Stimulated activated naive CD8-positive, alpha-beta T cell treated with anti-CD3 and anti-CD28 coated beads, Interleukin-15, amount 100 ng/mL, for 72 hours (primary cell): Measurements from ENCODE around the gene JAG2.

ENCODE experiments used
- ATAC-seq: fragments of 150-1000 bp; cut with Tn5 transposase; 2 replicates; pipeline ENCODE4 v1.10.0; 2021; ENCODE audit warnings: mild to moderate bottlenecking, moderate library complexity
- DNase-seq, 2 donors: peaks; one replicate each; pipeline ENCODE4 v3.0.0; 2021 to 2022
- H3K27ac Mint-ChIP-seq, 2 donors: one replicate each; pipeline ENCODE4 v1.8.0; 2022; ENCODE audit warnings: mild to moderate bottlenecking in 2 of 2, mixed read lengths in 2 of 2, moderate library complexity in 2 of 2
- H3K27me3 Mint-ChIP-seq: one replicate; pipeline ENCODE4 v1.8.0; 2022; ENCODE audit warnings: mixed read lengths
- H3K4me1 Mint-ChIP-seq: one replicate; pipeline ENCODE4 v1.8.0; 2022; ENCODE audit warnings: mild to moderate bottlenecking, mixed read lengths
- H3K4me3 Mint-ChIP-seq, 2 donors: one replicate each; pipeline ENCODE4 v1.8.0; 2022; ENCODE audit warnings: mild to moderate bottlenecking in 2 of 2, mixed read lengths in 2 of 2, moderate library complexity in 1 of 2
- H3K9me3 Mint-ChIP-seq, 2 donors: one replicate each; pipeline ENCODE4 v1.8.0; 2022; ENCODE audit warnings: mixed read lengths in 2 of 2

Gene JAG2

DNA sequence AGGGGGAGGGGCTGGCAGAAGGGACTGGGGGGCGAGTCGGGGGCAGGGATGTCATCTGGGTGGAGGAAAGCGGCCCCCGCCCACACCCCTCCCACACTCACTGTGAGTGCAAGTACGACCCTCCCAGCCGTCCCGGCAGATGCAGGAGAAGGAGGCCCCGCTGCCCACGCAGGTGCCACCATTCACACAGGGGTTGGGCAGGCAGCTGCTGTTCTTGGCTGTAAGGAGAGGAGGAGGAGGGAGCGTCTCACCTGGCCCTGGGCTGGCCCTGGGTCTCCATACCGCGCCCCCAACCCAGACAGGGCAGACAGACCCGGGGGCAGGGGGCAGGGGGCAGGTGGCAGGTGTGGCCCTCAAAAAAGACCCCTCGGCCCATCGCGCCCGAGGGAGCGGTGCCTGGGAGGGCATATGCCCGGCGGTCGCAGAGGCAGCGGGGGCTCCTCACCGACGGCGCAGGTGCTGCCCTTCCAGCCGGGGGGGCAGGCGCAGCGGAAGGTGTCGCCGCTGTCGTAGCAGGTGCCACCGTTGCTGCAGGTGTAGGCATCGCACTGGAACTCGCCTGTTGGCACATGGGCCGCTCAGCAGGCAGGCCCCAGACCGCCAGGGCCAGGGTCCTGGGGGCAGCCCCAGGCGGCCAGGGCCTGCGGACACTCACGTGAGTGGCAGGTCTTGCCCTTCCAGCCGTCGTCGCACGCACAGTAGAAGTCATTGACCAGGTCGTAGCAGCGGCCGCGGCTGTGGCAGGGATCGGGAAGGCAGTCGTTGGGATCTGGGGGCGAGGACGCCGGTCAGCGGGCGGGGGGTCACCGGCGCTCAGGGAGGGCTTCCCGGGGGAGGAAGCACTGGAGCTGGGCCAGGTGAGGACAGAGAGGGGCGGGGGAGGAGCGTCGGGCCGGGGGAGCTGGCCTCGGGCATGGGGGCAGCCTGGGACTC is 20.6 kb downstream of the JAG2 start:
- Mint-ChIP-seq H3K27ac (no peak overlapping the region), H3K9me3 (no peaks in the 10 kb centered on the region), H3K27me3 (no peaks in the 10 kb centered on the region), H3K4me1 (no peaks in the 10 kb centered on the region), H3K4me3 (no peak overlapping the region)
- DNase-seq (peak in 1 of 2 donors; percentile 4), ATAC-seq (peak; percentile 27)

DNA sequence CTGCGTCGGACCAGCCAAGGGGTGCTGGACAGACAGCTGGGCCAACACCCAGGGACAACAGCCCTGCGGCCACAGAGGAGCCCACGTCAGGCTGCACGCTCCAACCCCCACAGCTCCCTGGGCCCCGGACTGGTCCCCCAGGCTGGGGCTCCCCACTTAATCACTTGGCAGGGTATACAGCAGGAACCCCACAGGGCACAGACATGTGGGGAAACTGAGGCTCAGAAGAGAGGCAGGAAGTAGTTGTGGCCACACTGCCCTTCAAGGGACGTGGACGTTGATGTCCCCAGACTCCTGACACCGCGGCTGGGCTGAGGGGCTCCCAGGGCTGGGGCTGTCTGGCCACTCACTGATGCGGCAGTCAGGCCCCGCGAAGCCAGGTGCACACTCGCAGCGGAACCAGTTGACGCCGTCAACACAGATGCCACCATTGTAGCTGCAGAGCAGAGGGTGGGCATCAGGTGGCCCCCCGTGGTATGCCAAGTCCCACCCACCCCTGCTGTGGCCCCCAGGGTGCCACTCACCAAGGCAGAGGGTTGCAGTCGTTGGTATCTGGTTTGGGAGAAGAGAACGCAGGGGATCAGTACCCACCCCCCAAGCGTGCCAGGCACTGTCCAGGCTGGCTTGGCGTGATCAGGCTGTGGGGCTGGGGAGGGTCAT is 21.5 kb downstream of the JAG2 start:
- ATAC-seq, result no peak
- no peaks in the 10 kb centered on the region for H3K9me3 Mint-ChIP-seq
- no peaks in the 10 kb centered on the region for H3K4me1 Mint-ChIP-seq
- no peak overlapping the region for H3K4me3 Mint-ChIP-seq
- H3K27me3 Mint-ChIP-seq, result no peaks in the 10 kb centered on the region
- peak in 1 of 2 donors; percentile 4 for DNase-seq
- H3K27ac Mint-ChIP-seq, result peak overlapping the region in 1 of 2 donors; percentile 80

DNA sequence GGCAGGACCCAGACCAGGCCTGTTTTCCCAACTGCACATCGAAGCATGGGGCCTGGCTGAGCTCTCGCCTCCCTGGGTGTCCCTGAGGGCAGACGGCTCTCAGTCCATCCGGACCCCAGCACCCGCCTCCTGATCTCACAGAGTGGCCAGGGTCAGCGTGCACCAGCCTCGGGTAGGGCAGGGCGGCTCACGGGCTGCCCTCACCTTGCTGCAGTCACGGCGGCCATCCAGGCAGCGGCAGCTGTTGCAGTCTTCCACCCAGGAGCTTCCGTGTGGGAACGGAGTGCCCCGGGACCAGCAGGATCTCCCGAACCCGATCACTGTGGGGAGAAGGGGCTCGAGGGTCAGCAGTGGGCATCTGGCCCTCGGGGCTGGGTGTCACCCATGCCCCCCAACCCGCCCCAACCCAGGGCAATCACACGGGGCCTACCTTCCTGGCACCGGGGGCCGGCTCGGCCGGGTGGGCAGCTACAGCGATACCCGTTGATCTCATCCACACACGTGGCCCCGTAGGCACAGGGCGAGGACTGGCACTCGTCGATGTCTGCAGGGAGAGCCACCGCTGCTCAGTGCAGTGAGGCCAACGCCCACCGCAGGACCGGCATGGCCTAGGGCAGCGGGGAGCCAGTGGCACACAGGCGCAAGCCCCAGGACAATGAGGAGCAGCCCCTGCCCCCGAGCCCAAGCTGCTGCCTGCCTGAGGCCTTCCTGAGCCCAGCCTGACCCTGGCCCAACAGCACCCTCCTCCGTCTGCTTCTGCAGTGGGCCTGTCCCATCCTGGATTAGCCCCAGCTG is 22.2 kb downstream of the JAG2 start:
- Mint-ChIP-seq H3K27me3 (no peaks in the 10 kb centered on the region), H3K9me3 (peaks cover 3 to 5% of the 10 kb centered on the region in 2 donors), H3K4me3 (no peak overlapping the region), H3K27ac (no peak overlapping the region), H3K4me1 (no peaks in the 10 kb centered on the region)
- ATAC-seq (no peak), DNase-seq (no peak)

DNA sequence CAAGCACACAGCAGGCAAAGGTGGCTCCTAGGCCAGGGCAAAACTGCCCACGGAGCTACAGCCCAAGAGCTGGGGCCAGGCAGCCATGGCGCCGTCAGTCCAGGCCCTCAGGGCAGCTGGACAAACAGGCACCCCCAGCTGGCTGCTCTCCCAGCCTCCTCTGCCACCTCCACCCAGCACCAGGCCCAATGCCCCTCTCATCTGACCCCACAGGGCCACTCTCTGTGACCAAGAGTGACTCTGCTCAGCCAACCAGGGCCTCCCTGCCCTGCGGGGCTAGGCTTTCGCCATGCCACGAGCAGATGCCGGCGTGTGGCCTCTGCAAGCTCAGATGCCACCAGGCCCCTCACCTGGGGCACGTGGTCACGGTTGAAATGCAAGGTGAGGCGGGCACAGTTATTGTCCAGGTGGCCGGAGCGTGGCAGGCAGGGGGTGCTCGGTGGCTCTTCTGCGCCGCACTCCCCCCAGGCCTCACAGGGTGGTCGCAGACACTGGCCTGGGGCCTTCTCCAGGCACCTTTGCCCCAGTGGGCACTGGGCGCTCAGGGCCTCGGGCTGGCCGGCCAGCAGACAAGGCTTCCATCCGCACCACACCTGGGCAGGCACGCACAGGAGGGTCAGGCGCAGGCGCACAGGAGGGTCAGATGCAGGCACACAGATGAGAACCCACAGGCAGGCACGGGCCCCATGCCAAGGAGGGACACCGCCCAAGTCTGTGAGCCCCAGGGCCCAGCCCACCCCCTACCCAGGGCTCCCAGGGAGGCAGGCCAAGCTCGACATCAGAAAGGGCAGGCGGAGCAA is 23.0 kb downstream of the JAG2 start:
- H3K4me3 Mint-ChIP-seq, result no peak overlapping the region
- H3K9me3 Mint-ChIP-seq, result peaks cover 3 to 13% of the 10 kb centered on the region in 2 donors
- no peaks in the 10 kb centered on the region for H3K4me1 Mint-ChIP-seq
- ATAC-seq (no peak), DNase-seq (no peak)
- no peaks in the 10 kb centered on the region for H3K27me3 Mint-ChIP-seq
- no peak overlapping the region for H3K27ac Mint-ChIP-seq

DNA sequence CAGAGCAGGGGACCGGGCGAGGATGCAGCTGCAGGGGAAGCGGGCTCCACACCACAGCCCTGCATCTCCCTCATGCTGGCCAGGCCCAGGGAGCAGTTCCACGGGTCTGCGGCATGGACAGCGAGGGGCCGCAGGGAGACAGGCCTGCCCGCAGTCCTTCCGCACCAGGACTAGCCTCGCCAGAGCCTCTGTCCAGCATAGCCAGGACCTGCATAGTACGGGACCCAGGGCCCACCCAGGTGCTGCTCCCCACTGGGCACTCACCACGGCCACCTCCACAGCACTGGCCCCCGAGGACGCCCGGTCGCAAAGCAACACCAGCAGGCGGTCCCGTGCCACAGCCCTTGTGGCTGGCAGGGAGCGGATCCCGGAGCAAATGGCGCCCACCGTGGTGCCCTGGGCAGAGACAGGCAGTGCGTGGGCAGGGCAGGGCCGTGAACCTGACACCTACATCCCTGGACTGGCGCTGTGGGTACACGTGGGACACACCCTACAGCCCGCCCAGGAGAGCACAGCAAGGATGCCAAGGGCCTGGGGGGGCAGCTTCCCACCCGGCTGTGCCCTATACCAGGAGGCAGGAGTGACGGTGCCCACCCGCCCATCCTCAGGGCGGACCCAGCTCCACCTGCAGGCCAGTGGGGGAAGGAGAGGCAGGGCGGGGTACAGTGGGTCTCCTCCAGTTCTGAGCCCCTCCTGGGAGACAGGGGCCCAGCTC is 23.8 kb downstream of the JAG2 start:
- DNase-seq (no peak), ATAC-seq (no peak)
- Mint-ChIP-seq H3K9me3 (peaks cover 7 to 19% of the 10 kb centered on the region in 2 donors), H3K4me3 (no peak overlapping the region), H3K27me3 (no peaks in the 10 kb centered on the region), H3K4me1 (no peaks in the 10 kb centered on the region), H3K27ac (no peak overlapping the region)

DNA sequence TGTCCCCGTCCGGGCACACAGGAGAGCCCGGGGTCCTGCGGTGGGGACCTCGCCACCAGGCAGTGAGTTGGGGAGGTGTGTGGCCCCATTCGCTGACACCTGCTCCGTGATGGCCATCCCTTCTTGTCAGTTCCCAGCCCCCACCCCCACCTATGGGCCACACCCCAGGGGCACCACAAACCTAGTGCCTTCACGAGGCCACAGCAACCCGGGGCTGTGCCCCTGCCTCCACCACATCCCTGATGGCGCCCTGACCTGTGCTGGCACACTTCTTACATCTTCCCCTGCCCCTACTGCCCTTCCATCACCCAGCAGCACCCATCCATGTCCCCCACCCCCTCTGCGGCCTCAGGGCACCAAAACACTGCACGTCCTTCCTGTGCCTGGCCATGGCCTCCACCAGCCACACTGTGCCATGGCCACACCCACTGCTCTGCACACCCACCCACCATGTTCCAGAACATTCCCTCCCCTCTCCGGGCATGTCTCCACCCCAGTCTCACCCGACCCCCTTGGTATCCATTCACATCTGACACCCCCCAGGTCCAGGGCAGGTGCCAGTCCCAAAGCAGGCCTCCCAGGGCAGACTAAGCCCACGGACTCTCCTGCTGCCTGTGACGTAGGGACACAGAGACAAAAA is 24.4 kb downstream of the JAG2 start:
- ATAC-seq (no peak), DNase-seq (no peak)
- no peak overlapping the region for H3K27ac Mint-ChIP-seq
- H3K9me3 Mint-ChIP-seq, result peaks cover 8 to 22% of the 10 kb centered on the region in 2 donors
- H3K4me3 Mint-ChIP-seq, result no peak overlapping the region
- H3K4me1 Mint-ChIP-seq, result no peaks in the 10 kb centered on the region
- no peaks in the 10 kb centered on the region for H3K27me3 Mint-ChIP-seq

DNA sequence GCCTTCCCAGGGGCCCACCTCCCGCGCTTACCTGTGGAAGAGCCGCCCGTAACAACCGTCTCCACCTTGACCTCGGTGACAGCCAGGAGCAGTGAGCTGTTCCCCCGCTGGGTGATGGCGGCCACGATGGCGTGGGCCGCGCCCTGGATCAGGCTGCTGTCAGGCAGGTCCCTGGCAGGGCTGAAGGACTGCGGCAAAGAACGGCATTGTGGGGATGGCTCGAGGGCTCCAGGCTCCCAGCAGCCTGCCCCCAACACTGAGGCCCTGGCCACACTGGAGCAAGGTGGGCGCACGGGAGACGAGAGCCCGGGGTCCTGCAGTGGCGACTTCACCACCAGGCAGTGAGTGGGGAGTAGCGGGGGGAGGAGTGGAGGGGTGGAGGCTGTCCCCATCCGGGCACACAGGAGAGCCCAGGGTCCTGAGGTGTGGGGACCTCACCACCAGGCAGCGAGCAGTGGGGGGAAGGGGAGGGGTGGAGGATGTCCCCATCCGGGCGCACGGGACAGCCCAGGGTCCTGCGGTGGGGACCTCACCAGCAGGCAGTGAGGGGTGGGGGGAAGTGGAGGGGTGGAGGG is 25.0 kb downstream of the JAG2 start:
- ATAC-seq (peak; percentile 25), DNase-seq (no peak)
- Mint-ChIP-seq H3K27ac (no peak overlapping the region), H3K9me3 (peaks cover 8 to 22% of the 10 kb centered on the region in 2 donors), H3K4me1 (no peaks in the 10 kb centered on the region), H3K4me3 (no peak overlapping the region), H3K27me3 (no peaks in the 10 kb centered on the region)

DNA sequence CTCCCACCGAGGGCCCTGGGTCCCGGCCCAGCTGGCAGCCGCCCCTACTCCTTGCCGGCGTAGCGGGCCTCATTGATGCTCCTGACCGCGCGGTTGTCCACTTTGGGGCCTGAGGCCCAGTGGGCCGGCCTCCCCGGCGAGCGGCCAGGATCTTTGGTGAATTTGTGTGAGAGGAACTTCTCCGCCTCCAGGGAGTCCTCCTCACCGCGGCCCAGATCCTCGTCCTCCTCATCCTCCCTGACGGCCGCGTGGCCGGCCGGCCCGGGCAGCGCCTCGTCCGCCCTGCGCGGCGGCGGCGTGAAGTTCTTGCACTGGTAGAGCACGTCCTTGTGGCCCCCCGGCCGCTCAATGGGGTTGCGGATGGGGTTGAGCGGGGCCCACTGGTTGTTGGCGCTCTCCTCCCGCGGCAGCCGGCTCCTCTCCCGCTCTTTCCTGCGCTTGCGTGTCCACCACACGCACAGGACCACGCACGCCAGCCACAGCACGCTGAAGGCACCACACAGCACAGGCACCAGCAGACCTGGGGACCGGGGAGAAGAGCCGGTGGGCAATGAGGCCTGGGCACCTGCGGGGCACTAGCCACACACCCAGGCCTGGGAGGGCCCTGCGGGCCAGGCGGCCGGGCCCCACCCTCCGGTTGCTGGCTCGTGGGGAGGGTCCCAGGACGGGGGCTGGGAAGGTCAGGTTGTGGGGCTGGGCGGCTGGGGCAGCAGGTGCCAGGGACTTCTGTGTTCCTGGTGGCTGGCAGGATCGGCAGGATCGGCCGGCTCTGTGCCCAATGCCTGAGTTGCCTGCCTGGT is 25.7 kb downstream of the JAG2 start:
- Mint-ChIP-seq H3K4me3 (no peak overlapping the region), H3K4me1 (no peaks in the 10 kb centered on the region), H3K27me3 (no peaks in the 10 kb centered on the region), H3K27ac (no peak overlapping the region), H3K9me3 (peaks cover 8 to 22% of the 10 kb centered on the region in 2 donors)
- DNase-seq (no peak), ATAC-seq (no peak)

DNA sequence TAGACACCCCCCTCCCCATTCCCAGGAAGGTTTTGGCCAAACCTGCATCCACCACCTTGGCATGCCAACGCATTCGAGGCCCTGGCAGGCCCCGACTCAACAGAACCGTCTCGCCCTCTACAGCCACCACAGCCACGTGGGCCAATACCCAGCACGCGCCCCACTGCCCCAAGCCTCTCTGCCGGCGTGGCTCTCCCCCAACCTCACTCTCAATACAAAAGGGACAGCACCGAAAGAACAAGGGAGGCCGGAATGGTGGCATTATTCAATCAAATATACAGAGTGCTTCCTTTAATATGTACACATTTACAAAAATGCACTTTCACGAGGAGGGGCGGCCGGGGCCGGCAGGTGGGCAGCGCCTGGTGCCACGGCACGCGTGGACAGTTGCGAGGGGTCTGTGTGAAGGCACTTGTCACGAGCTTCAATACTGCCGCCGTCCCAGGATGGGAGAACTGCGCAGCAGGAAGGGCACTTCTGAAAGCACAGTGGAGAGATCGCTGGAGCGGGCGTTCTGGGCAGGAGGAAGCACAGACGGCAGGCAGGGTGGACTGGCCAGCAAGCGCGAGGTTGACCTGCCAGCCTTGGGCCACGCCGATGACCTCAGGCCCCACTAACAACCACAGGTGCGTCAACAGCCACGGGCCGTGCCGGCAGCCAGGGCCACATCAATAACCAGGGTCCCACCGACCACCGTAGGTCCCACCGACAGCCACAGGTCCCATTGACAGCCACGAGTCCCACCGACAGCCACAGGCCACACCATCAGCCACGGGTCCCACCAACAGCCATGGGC is 26.9 kb downstream of the JAG2 start:
- no peak for ATAC-seq

DNA sequence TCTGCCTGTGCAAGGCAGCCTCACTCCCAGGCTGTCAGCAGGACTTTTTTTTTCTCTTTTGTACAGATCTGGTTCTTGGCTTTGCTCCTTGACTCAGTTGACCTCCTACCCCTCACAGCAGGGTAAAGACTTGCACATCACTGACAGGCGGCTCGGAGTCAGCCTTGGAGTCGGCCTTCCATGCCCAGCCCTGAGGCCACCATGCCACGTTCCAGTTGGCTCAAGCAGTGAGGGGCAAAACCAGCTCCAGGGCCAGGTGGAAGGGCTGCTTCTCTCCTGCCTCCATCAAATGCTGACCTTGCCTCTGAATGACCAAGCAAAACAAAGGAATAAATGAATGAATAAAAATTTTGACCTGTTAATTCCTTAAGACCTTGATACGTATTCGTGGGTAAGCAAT is 27.6 kb downstream of the JAG2 start:
- DNase-seq, result no peak
- Mint-ChIP-seq H3K9me3 (peaks cover 8 to 22% of the 10 kb centered on the region in 2 donors), H3K4me3 (no peak overlapping the region), H3K4me1 (no peaks in the 10 kb centered on the region), H3K27me3 (no peaks in the 10 kb centered on the region), H3K27ac (no peak overlapping the region)
- no peak for ATAC-seq

More for the DNA sequence above, 26.9 kb downstream of the JAG2 start:
- peaks cover 8 to 22% of the 10 kb centered on the region in 2 donors for H3K9me3 Mint-ChIP-seq
- H3K4me3 Mint-ChIP-seq, result no peak overlapping the region
- no peaks in the 10 kb centered on the region for H3K4me1 Mint-ChIP-seq
- no peak overlapping the region for H3K27ac Mint-ChIP-seq
- DNase-seq, result no peak
- no peaks in the 10 kb centered on the region for H3K27me3 Mint-ChIP-seq

DNA sequence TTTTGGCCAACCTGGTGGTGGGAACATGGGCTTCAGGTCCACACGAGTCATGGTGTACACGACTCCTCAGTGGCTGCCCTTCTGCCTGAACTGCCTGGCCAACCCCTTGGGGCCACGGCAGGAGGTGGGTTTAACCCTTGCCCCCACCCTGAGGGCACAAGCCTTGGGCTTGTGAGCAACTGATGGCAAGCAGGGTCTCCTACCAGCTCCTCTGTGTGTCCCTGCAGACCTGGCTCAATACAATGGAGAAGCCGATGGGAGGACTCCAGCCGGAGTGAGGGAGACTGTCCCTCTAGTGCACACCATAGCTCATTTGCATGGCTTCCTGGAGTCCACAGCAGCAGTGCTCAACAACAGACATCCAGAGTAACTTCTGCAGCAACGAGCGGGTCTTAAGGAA is 28.0 kb downstream of the JAG2 start:
- ATAC-seq, result no peak
- H3K27ac Mint-ChIP-seq, result no peak overlapping the region
- H3K4me1 Mint-ChIP-seq, result no peaks in the 10 kb centered on the region
- H3K27me3 Mint-ChIP-seq, result no peaks in the 10 kb centered on the region
- peaks cover 8 to 22% of the 10 kb centered on the region in 2 donors for H3K9me3 Mint-ChIP-seq
- no peak overlapping the region for H3K4me3 Mint-ChIP-seq
- no peak for DNase-seq

DNA sequence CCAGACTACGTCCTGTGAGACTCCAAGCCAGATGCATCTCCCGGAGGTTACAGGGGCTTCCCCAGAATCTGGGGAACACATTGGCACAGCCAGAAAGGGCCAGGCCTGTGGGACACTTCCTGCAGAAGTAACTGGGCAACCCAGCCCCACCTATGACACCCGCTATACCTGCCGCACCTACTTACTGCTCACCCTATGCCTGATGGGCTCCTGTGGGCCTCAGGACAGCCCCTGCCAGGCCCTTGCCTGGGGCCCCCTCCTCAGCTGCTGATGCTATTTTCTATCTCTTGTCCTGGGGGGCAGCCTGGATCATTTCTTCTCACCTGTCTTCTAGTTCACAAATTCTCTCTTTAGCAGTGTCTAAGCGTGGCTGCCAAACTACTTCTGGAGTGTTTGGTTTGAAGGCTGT is 28.7 kb downstream of the JAG2 start:
- H3K9me3 Mint-ChIP-seq, result peaks cover 8 to 22% of the 10 kb centered on the region in 2 donors
- ATAC-seq (no peak), DNase-seq (no peak)
- H3K27me3 Mint-ChIP-seq, result peaks cover 3% of the 10 kb centered on the region
- H3K27ac Mint-ChIP-seq, result no peak overlapping the region
- H3K4me1 Mint-ChIP-seq, result no peaks in the 10 kb centered on the region
- no peak overlapping the region for H3K4me3 Mint-ChIP-seq
